Esophagus squamous epithelium (tissue), 4 donors: ENCODE measurements around the gene TTC39A.

Source experiments
- POLR2A ChIP-seq, 4 donors: fragments of 450-650 bp; IDR thresholded peaks; one replicate each; pipeline ENCODE4 v1.6.1; 2017; ENCODE audit warnings: antibody characterized with exemption in 4 of 4, mild to moderate bottlenecking in 4 of 4, moderate library complexity in 3 of 4
- TF ChIP-seq, protein P1 (sequence below), 6 experiments: fragments of 450-650 bp in 4 of 6; fragments of 200-600 bp in 2 of 6; sonication (generic) in 2 of 6; IDR thresholded peaks; one replicate each; pipeline ENCODE4 v1.5.1; 2016 to 2019; ENCODE audit warnings: antibody characterized with exemption in 6 of 6, mild to moderate bottlenecking in 4 of 6, moderate library complexity in 4 of 6

GRCh38 chr1:51238034-51238403 lies 92.3 kb downstream of the TTC39A start:
- TF ChIP-seq, protein P1, sequence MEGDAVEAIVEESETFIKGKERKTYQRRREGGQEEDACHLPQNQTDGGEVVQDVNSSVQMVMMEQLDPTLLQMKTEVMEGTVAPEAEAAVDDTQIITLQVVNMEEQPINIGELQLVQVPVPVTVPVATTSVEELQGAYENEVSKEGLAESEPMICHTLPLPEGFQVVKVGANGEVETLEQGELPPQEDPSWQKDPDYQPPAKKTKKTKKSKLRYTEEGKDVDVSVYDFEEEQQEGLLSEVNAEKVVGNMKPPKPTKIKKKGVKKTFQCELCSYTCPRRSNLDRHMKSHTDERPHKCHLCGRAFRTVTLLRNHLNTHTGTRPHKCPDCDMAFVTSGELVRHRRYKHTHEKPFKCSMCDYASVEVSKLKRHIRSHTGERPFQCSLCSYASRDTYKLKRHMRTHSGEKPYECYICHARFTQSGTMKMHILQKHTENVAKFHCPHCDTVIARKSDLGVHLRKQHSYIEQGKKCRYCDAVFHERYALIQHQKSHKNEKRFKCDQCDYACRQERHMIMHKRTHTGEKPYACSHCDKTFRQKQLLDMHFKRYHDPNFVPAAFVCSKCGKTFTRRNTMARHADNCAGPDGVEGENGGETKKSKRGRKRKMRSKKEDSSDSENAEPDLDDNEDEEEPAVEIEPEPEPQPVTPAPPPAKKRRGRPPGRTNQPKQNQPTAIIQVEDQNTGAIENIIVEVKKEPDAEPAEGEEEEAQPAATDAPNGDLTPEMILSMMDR (IDR thresholded peaks at IDR 0.05), result no peak
- TF ChIP-seq POLR2A (IDR thresholded peaks at IDR 0.05), result no peak
